Stimulated activated CD4-positive, alpha-beta T cell treated with anti-CD3 and anti-CD28 coated beads, Interleukin-4, amount 100 ng/mL, for 1 hour (primary cell): ENCODE measurements around the gene ACTN4.
"Not testable (repeated sequence)": the region's sequence is repeated elsewhere in the genome, so short reads cannot be mapped to it uniquely, and the experiment has no call there.

Experiments
- DNase-seq: peaks from one replicate; pipeline ENCODE4 v3.0.0-alpha.2; 2020

ACTN4 gene

DNA sequence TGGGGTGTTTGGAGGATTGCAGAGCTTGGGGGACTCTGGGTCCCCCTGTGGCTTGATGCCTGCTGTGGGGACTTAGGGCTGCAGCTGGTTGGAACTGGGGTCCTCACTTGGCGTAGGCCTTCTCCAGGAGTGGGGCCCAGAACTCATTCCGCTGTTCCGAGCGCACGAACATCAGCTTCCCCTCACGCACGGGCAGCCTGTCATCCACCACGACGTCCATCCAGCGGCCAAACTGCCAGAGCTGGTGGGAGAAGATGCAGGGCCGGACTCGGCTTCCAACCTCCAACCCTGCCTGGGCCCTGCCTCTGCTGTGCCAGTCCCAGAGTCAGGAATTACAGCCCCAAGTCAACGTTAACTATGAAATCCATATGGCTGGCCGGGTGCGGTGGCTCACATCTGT lies 94.2 kb downstream of the ACTN4 start:
- DNase-seq = no peak

DNA sequence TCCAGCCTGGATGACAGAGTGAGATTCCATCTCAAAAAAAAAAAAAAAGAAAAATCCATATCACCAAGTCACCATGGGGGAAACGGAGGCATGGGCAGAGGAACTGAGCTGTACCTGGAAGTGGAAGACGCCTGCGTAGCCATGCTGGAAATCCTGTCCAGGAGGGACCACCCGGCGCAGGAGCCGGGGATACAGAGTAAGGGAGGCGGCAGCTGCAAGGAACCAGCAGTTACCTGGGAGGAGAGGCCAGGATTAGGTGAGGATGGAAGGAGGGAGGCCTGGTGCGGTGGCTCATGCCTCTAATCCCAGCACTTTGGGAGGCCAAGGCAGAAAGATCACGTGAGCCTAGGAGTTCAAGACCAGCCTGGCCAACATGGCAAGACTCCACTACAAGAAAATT lies 94.8 kb downstream of the ACTN4 start:
- no peak for DNase-seq

DNA sequence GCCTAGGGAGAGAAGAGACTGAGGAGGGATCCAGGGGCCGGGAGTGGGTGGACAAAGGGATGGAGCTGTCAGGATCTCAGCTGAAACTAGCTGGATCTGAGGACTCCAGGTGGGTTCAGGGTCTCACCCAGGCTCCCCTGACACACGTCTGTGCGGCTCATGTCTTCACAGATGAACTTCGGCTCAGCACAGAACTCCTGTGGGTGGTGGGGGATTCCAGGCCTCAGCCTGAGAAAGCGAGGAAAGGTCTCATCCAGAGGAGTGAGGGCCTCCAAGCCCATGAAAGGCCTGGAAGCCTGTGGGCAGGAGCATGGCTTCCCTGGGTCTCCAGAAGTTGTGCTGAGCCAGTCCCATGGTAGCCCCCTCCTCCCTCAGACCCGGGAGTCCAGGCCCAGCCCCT lies 95.5 kb downstream of the ACTN4 start:
- DNase-seq = no peak

GRCh38 chr19:38743394-38744297 lies 96.2 kb downstream of the ACTN4 start:
- no peak for DNase-seq

- no peak for DNase-seq
Measured at GRCh38 chr19:38744298-38744681, 96.8 kb downstream of the ACTN4 start, which contains the start of gene CAPN12. Gene CAPN12, minus strand, starts transcription at chr19:38744474. Its CDS starts 309 bp downstream, at chr19:38744165.

GRCh38 chr19:38744874-38745273 lies 97.4 kb downstream of the ACTN4 start:
- DNase-seq = no peak

DNA sequence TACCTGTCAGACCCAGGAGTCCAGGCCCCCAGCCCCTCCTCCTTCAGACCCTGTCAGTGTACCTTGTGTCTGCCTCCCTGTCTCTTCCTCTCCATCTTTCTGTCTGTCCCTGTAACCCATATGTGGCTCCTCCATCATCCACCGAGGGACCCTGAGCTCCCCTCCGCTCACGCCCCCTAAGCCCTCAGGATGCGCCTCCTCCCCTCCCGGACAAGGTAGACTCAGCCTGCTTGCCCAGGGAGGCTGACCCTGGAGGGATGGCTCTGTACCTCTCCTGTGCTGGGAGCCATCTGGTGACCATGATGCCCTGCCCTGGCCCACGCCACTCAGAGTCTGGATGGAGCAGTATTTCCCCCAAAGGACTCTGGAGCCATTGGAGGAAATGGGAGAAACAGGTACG lies 97.9 kb downstream of the ACTN4 start:
- no peak for DNase-seq

DNA sequence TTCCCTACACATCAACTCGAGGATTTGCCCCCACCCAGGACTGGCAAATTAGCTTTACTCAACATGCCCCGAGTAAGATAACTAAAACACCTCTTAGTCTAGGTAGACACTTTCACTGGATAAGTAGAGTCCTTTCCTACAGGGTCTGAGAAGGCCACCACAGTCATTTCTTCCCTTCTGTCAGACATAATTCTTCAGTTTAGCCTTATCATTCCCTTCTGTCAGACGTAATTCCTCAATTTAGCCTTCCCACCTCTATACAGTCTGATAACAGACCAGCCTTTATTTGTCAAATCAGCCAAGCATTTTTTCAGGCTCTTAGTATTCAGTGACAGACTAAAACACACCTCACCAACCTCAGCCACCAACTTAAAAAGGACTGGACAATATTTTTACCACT lies 106.3 kb downstream of the ACTN4 start:
- DNase-seq = not testable (repeated sequence)

- DNase-seq = not testable (repeated sequence)
Measured at GRCh38 chr19:38754196-38754595, 106.7 kb downstream of the ACTN4 start.

DNA sequence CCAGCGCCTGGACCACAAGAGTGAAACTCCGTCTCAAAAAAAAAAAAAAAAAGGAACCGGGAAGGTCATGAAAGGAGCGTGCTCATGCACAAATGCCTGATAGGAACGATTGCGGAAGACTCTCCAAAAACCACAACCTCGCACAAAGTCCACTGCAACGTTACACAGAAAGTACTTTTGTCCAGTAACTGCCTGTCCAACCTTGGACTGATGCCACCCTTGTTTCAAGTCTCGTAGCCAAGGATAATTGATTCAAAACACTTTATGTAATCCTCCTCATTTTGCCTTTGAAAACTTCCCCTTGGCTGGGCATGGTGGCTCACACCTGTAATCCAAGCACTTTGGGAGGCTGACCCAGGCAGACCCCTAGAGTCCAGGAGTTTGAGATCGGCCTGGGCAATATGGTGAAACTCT lies 112.1 kb downstream of the ACTN4 start:
- DNase-seq = no peak

GRCh38 chr19:38760805-38761517 lies 113.5 kb downstream of the ACTN4 start:
- not testable (repeated sequence) for DNase-seq

- not testable (repeated sequence) for DNase-seq
Measured at GRCh38 chr19:38761884-38762389, 114.5 kb downstream of the ACTN4 start.

GRCh38 chr19:38763795-38764220 lies 116.4 kb downstream of the ACTN4 start:
- no peak for DNase-seq

GRCh38 chr19:38765214-38765613 lies 117.8 kb downstream of the ACTN4 start:
- DNase-seq = no peak

GRCh38 chr19:38766276-38767047 lies 119.0 kb downstream of the ACTN4 start:
- no peak for DNase-seq

DNA sequence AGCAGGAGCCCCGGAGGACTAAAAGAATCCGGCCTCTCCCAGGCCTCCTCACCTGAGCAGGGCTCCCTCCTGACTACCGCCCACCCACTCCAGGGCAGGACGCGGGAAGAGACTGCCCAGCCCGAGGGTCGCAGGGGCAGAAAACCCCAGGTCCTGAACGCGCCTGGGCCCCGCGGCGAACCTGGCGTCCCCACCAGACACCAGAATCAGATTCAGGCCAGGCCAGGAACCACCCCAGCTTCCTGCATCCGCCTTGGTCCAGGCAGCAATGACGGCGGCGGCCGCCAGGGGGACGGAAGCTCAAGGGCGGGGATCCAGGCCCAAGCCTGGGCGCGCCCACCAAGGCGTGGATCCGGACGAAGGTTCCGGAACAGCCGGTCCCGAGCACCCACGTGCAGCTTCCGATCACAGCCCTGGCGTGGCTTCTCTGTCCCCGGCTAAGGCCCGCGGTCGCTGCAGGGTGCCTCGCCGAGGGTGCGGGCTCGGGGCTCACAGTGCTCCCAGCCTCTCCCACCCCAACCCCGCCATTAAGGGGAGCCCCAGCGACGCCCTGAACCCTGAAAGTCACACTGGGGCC lies 122.3 kb downstream of the ACTN4 start:
- peak; percentile 89 for DNase-seq

DNA sequence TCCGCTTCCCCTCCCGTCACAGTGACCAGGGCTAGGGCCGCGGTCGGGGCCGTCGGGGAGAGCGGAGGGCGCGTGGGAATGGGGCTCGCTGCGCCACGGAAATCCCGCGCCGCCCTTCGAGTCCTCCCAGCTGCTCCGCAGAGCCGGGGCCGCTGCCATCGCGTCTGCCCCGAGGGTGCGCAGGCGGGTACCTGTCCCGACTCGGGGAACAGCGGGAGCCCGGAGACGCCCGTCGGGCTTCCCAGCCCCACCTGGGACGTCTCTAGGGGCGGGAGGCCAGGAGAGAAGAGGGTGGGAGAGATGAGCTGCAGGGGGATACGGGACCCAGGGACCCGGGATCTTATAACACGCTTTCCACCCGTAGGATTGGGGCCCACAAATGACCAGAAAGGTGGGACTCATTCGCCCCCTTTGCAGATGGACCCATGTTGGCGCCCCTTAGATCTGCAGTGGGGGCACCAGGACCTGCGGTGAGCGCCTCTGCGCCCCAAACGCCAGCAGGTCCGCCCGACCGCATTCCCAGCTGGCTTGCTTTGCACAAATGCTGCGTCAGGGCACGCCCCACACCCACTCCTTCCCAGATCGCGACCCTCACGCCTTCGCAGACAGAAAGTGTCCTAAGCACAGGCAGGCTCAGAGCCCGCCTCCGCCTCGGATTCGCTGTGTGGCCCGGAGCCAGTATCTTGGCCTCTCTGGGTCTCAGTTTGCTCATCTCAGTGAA lies 122.9 kb downstream of the ACTN4 start:
- DNase-seq = not testable (repeated sequence)

GRCh38 chr19:38770949-38771275 lies 123.5 kb downstream of the ACTN4 start:
- DNase-seq = not testable (repeated sequence)

DNA sequence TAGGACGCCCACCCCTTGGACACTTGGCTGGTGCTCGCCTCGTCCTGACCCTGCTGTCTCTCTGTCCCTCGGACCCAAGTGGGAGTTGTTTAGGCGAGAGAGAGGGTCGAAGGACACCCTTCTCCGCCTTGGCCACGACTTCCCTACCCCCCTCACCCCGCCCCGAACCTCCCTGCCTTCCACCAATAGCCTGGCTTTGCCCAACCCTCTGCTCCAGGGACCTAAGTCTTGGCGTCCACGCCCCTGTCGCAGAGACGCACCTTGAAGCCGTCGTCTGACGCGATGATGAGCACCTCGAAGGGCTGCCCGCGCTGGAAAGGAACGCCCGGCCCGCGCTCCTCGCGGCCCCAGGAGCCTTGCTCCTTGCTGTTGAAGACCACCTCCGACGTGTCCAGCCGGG lies 124.1 kb downstream of the ACTN4 start:
- not testable (repeated sequence) for DNase-seq

GRCh38 chr19:38773469-38774177 lies 126.2 kb downstream of the ACTN4 start, which contains the start of gene LGALS7:
Gene LGALS7, minus strand, starts transcription at chr19:38773517. Its CDS starts 25 bp downstream, at chr19:38773492.
- no peak for DNase-seq
